ENCODE measurements around the gene PROM1.

Gene PROM1

GRCh38 chr4:16116019-16116418, 32.2 kb upstream of the PROM1 start:
- Mint-ChIP-seq H3K27ac (no peak overlapping the region), H3K4me3 (no peak overlapping the region), H3K4me1 (no peaks in the 10 kb centered on the region), H3K36me3 (no peaks in the 10 kb centered on the region), H3K27me3 (peaks cover 10% of the 10 kb centered on the region), H3K9me3 (no peaks in the 10 kb centered on the region)
- peak; percentile 5 for ATAC-seq

GRCh38 chr4:16114546-16114945, 30.7 kb upstream of the PROM1 start:
- no peaks in the 10 kb centered on the region for H3K4me1 Mint-ChIP-seq
- peaks cover 10% of the 10 kb centered on the region for H3K27me3 Mint-ChIP-seq
- H3K4me3 Mint-ChIP-seq: no peak overlapping the region
- no peak overlapping the region for H3K27ac Mint-ChIP-seq
- H3K36me3 Mint-ChIP-seq: no peaks in the 10 kb centered on the region
- peaks cover 3% of the 10 kb centered on the region for H3K9me3 Mint-ChIP-seq
- ATAC-seq: no peak

DNA sequence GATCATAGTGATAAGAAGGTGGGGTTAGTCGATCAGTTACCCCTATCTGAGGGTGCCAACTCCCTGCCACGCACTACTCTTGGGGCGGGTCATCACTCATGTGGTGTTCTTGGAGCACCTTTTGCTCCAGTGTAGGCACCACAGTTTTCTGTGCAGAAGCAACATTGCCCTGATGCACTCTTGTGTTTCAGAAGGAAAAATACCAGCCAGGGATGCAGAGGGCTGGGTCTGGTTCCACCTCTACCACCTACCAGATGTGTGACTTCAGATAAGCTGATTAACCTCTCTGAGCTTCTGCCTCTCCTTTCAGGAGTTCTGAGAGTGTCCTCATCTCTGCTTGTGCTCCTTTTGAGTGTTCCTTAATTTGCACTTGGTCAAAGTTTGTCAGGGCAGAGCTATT, 29.9 kb upstream of the PROM1 start:
- Mint-ChIP-seq H3K27me3 (peaks cover 10% of the 10 kb centered on the region), H3K9me3 (peaks cover 3% of the 10 kb centered on the region), H3K4me1 (no peaks in the 10 kb centered on the region), H3K4me3 (no peak overlapping the region), H3K27ac (no peak overlapping the region), H3K36me3 (no peaks in the 10 kb centered on the region)
- ATAC-seq: no peak

DNA sequence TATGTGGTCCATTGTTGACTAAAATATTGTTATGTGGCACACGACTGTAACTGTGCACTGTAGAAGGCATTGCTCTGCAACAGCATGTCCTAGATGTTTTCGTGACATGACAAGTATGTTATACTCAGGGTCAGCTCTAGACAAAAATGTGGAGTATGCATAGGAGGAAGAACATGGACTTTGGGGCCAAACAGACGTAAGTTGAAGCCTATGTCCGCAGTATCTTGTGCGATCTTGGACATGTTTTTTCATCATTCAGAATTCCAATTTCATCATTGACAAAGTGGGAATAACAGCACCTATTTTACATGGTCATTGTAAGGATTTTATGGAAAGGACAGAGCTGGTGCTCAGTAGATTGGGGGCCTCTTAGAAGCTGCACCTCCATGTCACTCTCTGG, 27.7 kb upstream of the PROM1 start:
- no peaks in the 10 kb centered on the region for H3K36me3 Mint-ChIP-seq
- no peaks in the 10 kb centered on the region for H3K4me1 Mint-ChIP-seq
- peaks cover 3% of the 10 kb centered on the region for H3K9me3 Mint-ChIP-seq
- peaks cover 19% of the 10 kb centered on the region for H3K27me3 Mint-ChIP-seq
- H3K27ac Mint-ChIP-seq: no peak overlapping the region
- ATAC-seq: no peak
- H3K4me3 Mint-ChIP-seq: no peak overlapping the region

- ATAC-seq: no peak
- peaks cover 3% of the 10 kb centered on the region for H3K9me3 Mint-ChIP-seq
- H3K27ac Mint-ChIP-seq: no peak overlapping the region
- no peak overlapping the region for H3K4me3 Mint-ChIP-seq
- H3K27me3 Mint-ChIP-seq: peaks cover 11% of the 10 kb centered on the region
- H3K36me3 Mint-ChIP-seq: no peaks in the 10 kb centered on the region
- no peaks in the 10 kb centered on the region for H3K4me1 Mint-ChIP-seq
Measured at GRCh38 chr4:16110661-16111290, 27.0 kb upstream of the PROM1 start.

DNA sequence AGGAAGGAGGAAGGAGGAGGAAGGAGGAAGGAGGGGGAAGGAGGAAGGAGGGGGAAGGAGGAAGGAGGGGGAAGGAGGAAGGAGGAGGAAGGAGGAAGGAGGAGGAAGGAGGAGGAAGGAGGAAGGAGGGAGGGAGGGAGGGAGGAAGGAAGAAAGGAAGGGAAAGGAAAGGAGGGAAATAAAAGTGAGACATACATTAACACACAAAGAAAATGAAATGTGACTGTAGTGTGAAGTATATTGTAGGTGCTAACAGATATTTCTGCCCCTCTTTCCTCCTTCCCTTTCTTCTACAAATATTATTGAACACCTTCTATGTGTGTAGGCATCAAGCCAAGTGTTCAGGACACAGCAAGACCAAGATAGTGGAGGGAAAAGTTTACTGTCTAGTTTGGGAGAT, 26.4 kb upstream of the PROM1 start:
- no peak overlapping the region for H3K4me3 Mint-ChIP-seq
- H3K36me3 Mint-ChIP-seq: no peaks in the 10 kb centered on the region
- peaks cover 3% of the 10 kb centered on the region for H3K9me3 Mint-ChIP-seq
- no peak for ATAC-seq
- peaks cover 9% of the 10 kb centered on the region for H3K27me3 Mint-ChIP-seq
- H3K27ac Mint-ChIP-seq: no peak overlapping the region
- no peaks in the 10 kb centered on the region for H3K4me1 Mint-ChIP-seq

- H3K27ac Mint-ChIP-seq: no peak overlapping the region
- H3K9me3 Mint-ChIP-seq: peaks cover 3% of the 10 kb centered on the region
- H3K4me3 Mint-ChIP-seq: no peak overlapping the region
- H3K4me1 Mint-ChIP-seq: no peaks in the 10 kb centered on the region
- no peaks in the 10 kb centered on the region for H3K36me3 Mint-ChIP-seq
- no peak for ATAC-seq
- peaks cover 9% of the 10 kb centered on the region for H3K27me3 Mint-ChIP-seq
Measured at GRCh38 chr4:16109256-16109655, 25.4 kb upstream of the PROM1 start.

DNA sequence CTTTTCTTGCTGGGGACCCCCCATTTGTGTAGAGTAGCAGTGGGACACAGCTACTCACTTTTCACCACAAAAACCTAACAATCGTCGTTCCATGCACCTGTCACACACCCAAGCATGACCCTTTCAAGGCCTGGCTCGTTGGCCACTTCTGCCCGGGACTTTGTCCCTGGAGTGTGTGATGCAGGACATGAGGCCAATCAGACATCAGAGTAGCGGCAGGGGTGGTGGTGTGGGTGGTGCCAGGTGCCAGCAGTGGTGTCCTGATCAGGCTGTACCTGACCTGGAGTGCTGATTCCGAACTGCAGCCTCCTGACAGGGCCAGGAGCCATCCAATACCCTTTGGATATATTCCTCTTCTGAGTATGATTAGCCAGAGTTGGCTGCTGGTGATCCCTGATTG, 23.1 kb upstream of the PROM1 start:
- no peak for ATAC-seq
- no peaks in the 10 kb centered on the region for H3K36me3 Mint-ChIP-seq
- peaks cover 3% of the 10 kb centered on the region for H3K9me3 Mint-ChIP-seq
- no peaks in the 10 kb centered on the region for H3K4me1 Mint-ChIP-seq
- no peak overlapping the region for H3K4me3 Mint-ChIP-seq
- peaks cover 9% of the 10 kb centered on the region for H3K27me3 Mint-ChIP-seq
- no peak overlapping the region for H3K27ac Mint-ChIP-seq

- no peaks in the 10 kb centered on the region for H3K9me3 Mint-ChIP-seq
- no peaks in the 10 kb centered on the region for H3K4me1 Mint-ChIP-seq
- ATAC-seq: no peak
- no peak overlapping the region for H3K27ac Mint-ChIP-seq
- peaks cover 17% of the 10 kb centered on the region for H3K27me3 Mint-ChIP-seq
- H3K4me3 Mint-ChIP-seq: no peak overlapping the region
- no peaks in the 10 kb centered on the region for H3K36me3 Mint-ChIP-seq
Measured at GRCh38 chr4:16104520-16104919, 20.7 kb upstream of the PROM1 start.

DNA sequence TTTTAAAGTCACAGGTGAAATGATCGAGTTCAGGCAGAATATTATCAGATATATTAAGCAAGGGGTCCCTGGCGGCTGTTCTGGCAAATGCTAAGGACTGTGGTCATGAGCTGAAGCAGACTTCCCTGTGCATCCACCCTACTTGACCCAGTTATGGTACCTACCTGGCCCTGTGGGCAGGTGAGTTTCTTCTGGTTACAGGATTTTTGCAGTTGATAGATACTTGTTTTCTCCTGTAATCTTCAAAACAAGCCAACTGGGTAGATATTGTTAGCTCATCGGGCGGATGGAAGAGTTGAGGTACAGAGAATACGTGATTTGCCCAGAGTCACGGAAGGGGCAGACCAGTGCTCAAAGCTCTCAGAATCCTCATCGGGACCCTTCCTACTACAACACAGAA, 18.5 kb upstream of the PROM1 start:
- no peak overlapping the region for H3K4me3 Mint-ChIP-seq
- H3K27me3 Mint-ChIP-seq: peaks cover 22% of the 10 kb centered on the region
- no peak for ATAC-seq
- H3K4me1 Mint-ChIP-seq: no peaks in the 10 kb centered on the region
- no peak overlapping the region for H3K27ac Mint-ChIP-seq
- no peaks in the 10 kb centered on the region for H3K36me3 Mint-ChIP-seq
- H3K9me3 Mint-ChIP-seq: no peaks in the 10 kb centered on the region

DNA sequence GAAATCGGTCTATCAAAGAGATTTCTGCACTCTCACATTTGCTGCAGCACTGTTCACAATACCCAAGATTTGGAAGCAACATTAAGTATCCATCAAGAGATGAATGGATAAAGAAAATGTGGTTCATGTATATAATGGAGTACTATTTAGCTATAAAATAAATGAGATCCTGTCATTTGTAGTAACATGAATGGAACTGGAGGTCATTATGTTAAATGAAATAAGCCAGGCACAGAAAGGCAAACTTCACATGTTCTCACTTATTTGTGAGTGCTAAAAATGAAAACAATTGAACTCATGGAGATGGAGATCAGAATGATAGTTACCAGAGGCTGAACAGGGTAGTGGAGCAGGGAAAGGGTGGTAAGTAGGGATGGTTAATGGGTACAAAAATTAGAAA, 17.0 kb upstream of the PROM1 start:
- peaks cover 37% of the 10 kb centered on the region for H3K27me3 Mint-ChIP-seq
- no peak overlapping the region for H3K27ac Mint-ChIP-seq

GRCh38 chr4:16092682-16093319, 9.0 kb upstream of the PROM1 start:
- Mint-ChIP-seq H3K27ac (no peak overlapping the region), H3K27me3 (peaks cover 82% of the 10 kb centered on the region), H3K36me3 (no peaks in the 10 kb centered on the region), H3K9me3 (no peaks in the 10 kb centered on the region), H3K4me1 (no peaks in the 10 kb centered on the region), H3K4me3 (no peak overlapping the region)
- ATAC-seq: peak; percentile 36

More for the DNA sequence above, 17.0 kb upstream of the PROM1 start:
- Mint-ChIP-seq H3K9me3 (no peaks in the 10 kb centered on the region), H3K36me3 (no peaks in the 10 kb centered on the region), H3K4me1 (no peaks in the 10 kb centered on the region), H3K4me3 (no peak overlapping the region)
- ATAC-seq: no peak

GRCh38 chr4:16090096-16090705, 6.4 kb upstream of the PROM1 start:
- Mint-ChIP-seq H3K27ac (no peak overlapping the region), H3K9me3 (no peaks in the 10 kb centered on the region), H3K36me3 (no peaks in the 10 kb centered on the region)

DNA sequence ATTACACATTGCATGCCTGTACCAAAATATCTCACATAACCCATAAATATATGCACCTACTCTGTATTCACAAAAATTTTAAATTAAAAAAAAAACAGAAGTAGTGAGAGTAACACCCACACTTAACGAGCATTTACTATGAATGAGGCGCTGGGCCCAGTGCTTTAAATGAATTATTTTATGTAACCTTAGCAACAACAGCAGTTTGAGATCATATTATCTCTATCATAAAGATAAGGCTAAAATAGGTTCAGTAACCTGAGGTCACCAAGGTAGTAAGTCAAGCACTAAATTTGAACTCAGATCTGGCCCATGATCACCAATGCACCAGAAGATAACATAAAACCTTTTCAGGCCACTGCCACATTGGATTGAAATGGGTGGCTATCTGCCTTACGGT, 5.3 kb upstream of the PROM1 start:
- H3K27me3 Mint-ChIP-seq: peaks cover 81% of the 10 kb centered on the region

More at GRCh38 chr4:16090096-16090705, 6.4 kb upstream of the PROM1 start:
- peaks cover 80% of the 10 kb centered on the region for H3K27me3 Mint-ChIP-seq
- ATAC-seq: no peak
- H3K4me1 Mint-ChIP-seq: no peaks in the 10 kb centered on the region
- no peak overlapping the region for H3K4me3 Mint-ChIP-seq

DNA sequence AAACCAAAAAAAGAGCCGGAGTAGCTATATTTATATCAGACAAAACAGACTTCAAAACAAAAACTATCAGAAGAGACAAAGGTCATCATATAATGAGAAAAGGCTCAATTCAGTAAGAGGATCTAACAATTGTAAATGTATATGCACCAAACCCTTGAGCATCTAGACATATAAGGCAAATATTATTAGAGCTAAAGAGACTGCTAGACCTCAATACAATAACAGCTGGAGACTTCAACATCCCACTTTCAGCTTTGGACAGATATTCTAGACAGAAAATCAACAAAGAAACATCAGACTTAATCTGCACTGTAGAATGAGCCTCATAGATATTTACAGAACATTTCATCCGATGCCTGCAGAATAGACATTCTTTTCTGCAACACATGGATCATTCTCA, 4.8 kb upstream of the PROM1 start:
- Mint-ChIP-seq H3K27me3 (peaks cover 81% of the 10 kb centered on the region), H3K4me1 (peaks cover 7% of the 10 kb centered on the region), H3K4me3 (no peak overlapping the region), H3K36me3 (no peaks in the 10 kb centered on the region), H3K9me3 (peaks cover 2% of the 10 kb centered on the region), H3K27ac (no peak overlapping the region)
- no peak for ATAC-seq

More for the DNA sequence above, 5.3 kb upstream of the PROM1 start:
- Mint-ChIP-seq H3K4me3 (no peak overlapping the region), H3K9me3 (peaks cover 2% of the 10 kb centered on the region), H3K27ac (no peak overlapping the region), H3K4me1 (peaks cover 2% of the 10 kb centered on the region), H3K36me3 (no peaks in the 10 kb centered on the region)
- ATAC-seq: no peak

DNA sequence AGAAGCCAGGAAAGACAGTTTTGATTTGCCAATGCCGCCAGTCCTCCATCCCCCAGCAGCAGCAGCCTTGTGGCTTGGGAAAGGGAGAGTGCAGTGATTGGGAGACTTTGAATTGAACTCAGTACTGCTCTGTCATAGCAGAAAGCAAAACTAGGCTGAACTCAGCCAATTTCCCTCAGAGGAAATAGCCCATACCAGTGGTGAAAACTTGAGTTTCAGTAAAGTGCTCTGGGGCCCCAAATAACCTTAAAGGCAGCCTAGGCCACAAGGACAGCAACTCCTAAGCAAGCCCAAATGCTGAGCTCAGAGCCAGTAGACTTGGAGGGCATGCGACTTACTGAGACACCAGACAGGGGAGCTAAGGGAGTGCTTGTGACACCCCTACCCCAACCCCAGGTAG, 2.0 kb upstream of the PROM1 start:
- peaks cover 83% of the 10 kb centered on the region for H3K27me3 Mint-ChIP-seq
- H3K36me3 Mint-ChIP-seq: no peaks in the 10 kb centered on the region
- H3K4me3 Mint-ChIP-seq: no peak overlapping the region
- ATAC-seq: no peak
- no peak overlapping the region for H3K27ac Mint-ChIP-seq
- peaks cover 2% of the 10 kb centered on the region for H3K9me3 Mint-ChIP-seq
- H3K4me1 Mint-ChIP-seq: peaks cover 22% of the 10 kb centered on the region
